ENCODE measurements around the gene TUBA4A. TPM values are rescaled to one million over a fixed set of nuclear protein-coding genes. Genes with fewer than 3 reads are reported as not detected.

Gene TUBA4A
- total and polyA plus RNA-seq, 9 of the 15 experiments (the other 6 are each of a cell fraction or from before 2014, with no cell fraction given): 25.1 to 174 (median 42.4) TPM

DNA sequence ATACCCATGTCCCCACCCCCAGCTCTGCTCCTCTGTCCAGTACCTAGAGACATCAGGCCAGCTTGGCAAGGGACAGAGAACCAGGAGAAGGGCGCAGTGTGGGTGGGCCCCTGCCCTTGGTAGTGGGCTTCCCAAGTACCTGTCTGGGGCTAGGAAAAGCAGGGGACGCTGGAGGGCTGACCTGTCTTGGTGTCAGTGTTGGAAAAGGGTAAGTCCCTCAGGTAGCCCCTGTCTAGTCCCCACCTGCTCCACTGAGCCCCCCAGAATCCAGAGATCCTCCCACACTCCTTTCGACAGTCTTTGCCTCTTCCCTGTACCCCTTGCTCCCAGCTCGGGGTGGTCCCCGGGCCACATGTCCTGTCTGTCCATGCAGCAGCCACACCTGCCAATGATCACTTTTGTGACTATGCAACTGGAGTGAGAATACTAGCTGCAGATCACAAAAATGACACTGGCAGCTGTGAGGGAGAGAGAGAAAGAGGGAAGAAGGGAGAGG is 40.1 kb upstream of the TUBA4A start:
- H3K27me3 ChIP-seq (ENCODE audit: control insufficient read depth in 2 of 2, insufficient read depth in 2 of 2, low read length in 2 of 2): no peaks in the 10 kb centered on the region
- no peak for DNase-seq (ENCODE audit: extremely low read depth in 1 of 4, low spot score in 3 of 4)
- ATAC-seq: no peak
- no peaks in the 10 kb centered on the region for H3K79me2 ChIP-seq (ENCODE audit: control insufficient read depth, insufficient read depth, low read length)
- FAIRE-seq: no peak
- peak overlapping the region; percentile 76 for H3K4me2 ChIP-seq (ENCODE audit: insufficient read depth, low read length)
- ChIA-PET POLR2A (interaction anchor here (0.7 to 1.9 kb wide), 2 partner anchors 13 to 15 kb away, joined by 3 to 6 read pairs; partner anchors contain the start of gene DNAJB2), CTCF (ENCODE audit: low intra/inter-chr PET ratio) (interaction anchor here (1.3 to 4.2 kb wide), 2 partner anchors 15 to 133 kb away, joined by 5 to 28 read pairs; partner anchors contain the start of genes DNAJB2 and NHEJ1)
- in situ Hi-C loops (cut with MboI) (loop anchor here (5.0 kb wide), 1 partner anchor 121 kb away; the partner anchor contains the start of gene SLC23A3), intact Hi-C loops (cut with micrococcal nuclease) (loop anchor here (1.0 kb wide), 1 partner anchor 14 kb away; the partner anchor contains the start of gene DNAJB2)
- no peaks in the 10 kb centered on the region for H4K20me1 ChIP-seq (replicated peaks; ENCODE audit: control insufficient read depth, insufficient read depth, low read length)
- 73% methylated on average over 3 of the region's 5 CpGs for WGBS (ENCODE audit: insufficient coverage, low coverage, missing lambda C conversion rate)
- TF ChIP-seq, protein P1, sequence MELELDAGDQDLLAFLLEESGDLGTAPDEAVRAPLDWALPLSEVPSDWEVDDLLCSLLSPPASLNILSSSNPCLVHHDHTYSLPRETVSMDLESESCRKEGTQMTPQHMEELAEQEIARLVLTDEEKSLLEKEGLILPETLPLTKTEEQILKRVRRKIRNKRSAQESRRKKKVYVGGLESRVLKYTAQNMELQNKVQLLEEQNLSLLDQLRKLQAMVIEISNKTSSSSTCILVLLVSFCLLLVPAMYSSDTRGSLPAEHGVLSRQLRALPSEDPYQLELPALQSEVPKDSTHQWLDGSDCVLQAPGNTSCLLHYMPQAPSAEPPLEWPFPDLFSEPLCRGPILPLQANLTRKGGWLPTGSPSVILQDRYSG (tag; conservative IDR thresholded peaks at IDR 0.05; ENCODE audit: low read depth): no peak
- TF ChIP-seq XRCC5 (IDR thresholded peaks at IDR 0.05; ENCODE audit: low read depth, low read length): no peak
- no peak for TF ChIP-seq TFAM (CRISPR knock-in tag; conservative IDR thresholded peaks at IDR 0.05)
- TF ChIP-seq SRF (CRISPR knock-in tag; IDR thresholded peaks at IDR 0.05): no peak
- no peak for TF ChIP-seq HMGN3 (IDR thresholded peaks at IDR 0.05; ENCODE audit: borderline replicate concordance, extremely low read depth, insufficient read length, low read depth, low read length)
- TF ChIP-seq BCOR (IDR thresholded peaks at IDR 0.05): no peak
- peak overlapping the region; percentile 94; the same call in 1 of the 2 replicates for H2AFZ ChIP-seq (ENCODE audit: low read depth, low read length)
- no TSS peak for BruUV-seq (replicated peaks)
- H3K9me3 ChIP-seq (replicated peaks; ENCODE audit: control insufficient read depth, insufficient read depth, low read depth, low read length): no peaks in the 10 kb centered on the region
- H3K4me3 ChIP-seq: no peak overlapping the region
- peak overlapping the region; percentile 76; the same call in 1 of the 3 replicates for H3K27ac ChIP-seq (ENCODE audit: extremely low read depth, low read depth, low read length)
- H3K9ac ChIP-seq (ENCODE audit: insufficient read depth in 1 of 2, low read depth in 2 of 2, low read length in 2 of 2): peak overlapping the region; percentile 74 to 91
- no peaks in the 10 kb centered on the region for H3K9me1 ChIP-seq (ENCODE audit: control insufficient read depth, insufficient read depth, low read length)
- H3K4me1 ChIP-seq (replicated peaks in 1 of 2; ENCODE audit: control insufficient read depth in 2 of 2, insufficient read depth in 2 of 2, low read length in 2 of 2): peaks cover 23 to 58% of the 10 kb centered on the region in 2 experiments; a peak in 4 of 5 replicates
- H3K36me3 ChIP-seq (ENCODE audit: control insufficient read depth, insufficient read depth, low read length): no peaks in the 10 kb centered on the region
